OCI-LY7 (cell line): ENCODE data around the gene EFCAB11. TPM values are rescaled to one million over a fixed set of nuclear protein-coding genes. Genes with fewer than 3 reads are reported as not detected.

Experiments used
- BruUV-seq: library from RNA; stranded (reverse); fragments of 400-500 nt; replicated peaks from 2 replicates; lab custom pipeline; 2021; lab: Mats Ljungman, UMichigan
- CTCF ChIA-PET: fragments of 300-600 bp; sonication (Branson Sonifier 250); formaldehyde crosslinking; loops from one replicate; lab custom pipeline; 2022; ENCODE audit warnings: antibody characterized with exemption; ENCODE audit not compliant: unreplicated experiment; lab: Charles Lee
- POLR2A ChIA-PET: fragments of 300-600 bp; sonication (Branson Sonifier 250); formaldehyde crosslinking; loops from one replicate; lab custom pipeline; 2022; ENCODE audit warnings: antibody characterized with exemption; lab: Charles Lee
- DNase-seq: peaks from one replicate; pipeline ENCODE4 v3.0.0-alpha.2; 2015; ENCODE audit warnings: low spot score
- H2AFZ ChIP-seq: fragments of 200-600 bp; sonication (generic), shearing (Covaris generic); 2 replicates; pipeline ENCODE4 v1.6.1; 2014; ENCODE audit warnings: mild to moderate bottlenecking, antibody characterized with exemption, low read length, moderate library complexity
- H3K27ac ChIP-seq: fragments of 200-600 bp; sonication (generic); 2 replicates; pipeline ENCODE4 v1.5.1; 2014; ENCODE audit warnings: mixed run types, low read depth, mild to moderate bottlenecking, moderate library complexity, low read length, inconsistent platforms; ENCODE audit not compliant: poor library complexity, severe bottlenecking
- H3K36me3 ChIP-seq: fragments of 200-600 bp; sonication (generic); 2 replicates; pipeline ENCODE4 v1.6.1; 2014; ENCODE audit warnings: mild to moderate bottlenecking, antibody characterized with exemption, low read length, moderate library complexity, mixed read lengths; ENCODE audit not compliant: insufficient read depth
- H3K4me1 ChIP-seq: fragments of 200-600 bp; sonication (generic); 2 replicates; pipeline ENCODE4 v1.5.1; 2014; ENCODE audit warnings: mild to moderate bottlenecking, low read length; ENCODE audit not compliant: insufficient read depth, poor library complexity, severe bottlenecking
- H3K4me2 ChIP-seq: fragments of 200-600 bp; sonication (generic); 2 replicates; pipeline ENCODE4 v1.6.1; 2014; ENCODE audit warnings: mild to moderate bottlenecking, low read length
- H3K4me3 ChIP-seq: fragments of 200-600 bp; sonication (generic); 2 replicates; pipeline ENCODE4 v1.5.1; 2014; ENCODE audit warnings: mild to moderate bottlenecking, low read depth, low read length; ENCODE audit not compliant: poor library complexity, severe bottlenecking
- H3K79me2 ChIP-seq: fragments of 200-600 bp; sonication (generic); 2 replicates; pipeline ENCODE4 v1.6.1; 2016; ENCODE audit warnings: low read depth, mild to moderate bottlenecking, low read length, moderate library complexity, mixed read lengths; ENCODE audit not compliant: insufficient read depth
- H3K9me2 ChIP-seq: fragments of 200-600 bp; sonication (generic); 2 replicates; pipeline ENCODE4 v1.6.1; 2016; ENCODE audit warnings: mild to moderate bottlenecking, low read length, mixed read lengths; ENCODE audit not compliant: insufficient read depth
- H3K9me3 ChIP-seq: fragments of 200-600 bp; sonication (generic); 2 replicates; pipeline ENCODE4 v1.6.1; 2014; ENCODE audit warnings: mild to moderate bottlenecking, mixed run types, low read length, mixed read lengths
- H4K20me1 ChIP-seq: fragments of 200-600 bp; sonication (generic); 2 replicates; pipeline ENCODE4 v1.6.1; 2014; ENCODE audit warnings: mild to moderate bottlenecking, antibody characterized with exemption, low read length, moderate library complexity, mixed read lengths; ENCODE audit not compliant: insufficient read depth
- EZH2phosphoT487 ChIP-seq: fragments of 200-600 bp; sonication (generic); IDR thresholded peaks from 2 replicates; pipeline ENCODE4 v1.6.1; 2018; ENCODE audit warnings: low read depth, borderline replicate concordance, mild to moderate bottlenecking, mixed run types, antibody characterized with exemption, low read length, moderate library complexity, mixed read lengths
- intact Hi-C: fragments of 100-400 bp; cut with micrococcal nuclease; formaldehyde crosslinking; loops from one replicate; pipeline ENCODE4 v1.10.0; 2022; ENCODE audit not compliant: unreplicated experiment
- total RNA-seq, 2 experiments: library from RNA; depleted of rRNA in 1 of 2; stranded (reverse); fragments of >200 nt in 1 of 2; shearing (Covaris generic) in 1 of 2; gene quantifications; 2 replicates each; pipeline ENCODE4 v1.2.3, GENCODE V29; 2014 to 2022
- TF ChIP-seq, protein P1 (sequence below): fragments of 200-600 bp; sonication (generic); conservative IDR thresholded peaks from 2 replicates; pipeline ENCODE4 v1.5.1; 2014; ENCODE audit warnings: mild to moderate bottlenecking, antibody characterized with exemption, low read length, moderate library complexity, mixed read lengths

Gene EFCAB11
- total RNA-seq, 2 experiments from 2014 or later = 9.3 to 29.5 TPM

DNA sequence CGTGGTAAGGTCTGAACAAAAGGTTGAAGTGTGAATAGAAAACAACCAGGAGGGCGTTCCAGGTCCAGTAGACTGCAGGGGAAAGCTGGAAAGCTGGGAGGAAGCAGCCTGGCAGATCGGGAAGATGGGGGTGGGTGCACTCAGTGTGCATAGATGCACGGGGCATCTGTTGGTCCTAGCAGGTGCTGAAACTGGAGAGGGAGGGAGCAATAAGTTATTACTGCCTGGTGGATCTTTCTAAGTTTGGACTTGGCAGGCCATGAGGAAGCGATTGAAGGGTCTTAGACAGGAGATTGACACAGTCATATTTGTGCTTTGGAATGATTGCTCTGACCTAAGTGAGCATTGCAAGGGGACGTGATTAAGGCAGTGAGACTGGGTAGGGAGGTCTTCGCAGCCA, 194.4 kb downstream of the EFCAB11 start:
- H2AFZ ChIP-seq = no peak overlapping the region
- POLR2A ChIA-PET = interaction anchor here (0.7 kb wide), 1 partner anchor 293 kb away, joined by 3 read pairs; no protein-coding TSS in a partner anchor
- H3K9me3 ChIP-seq = no peaks in the 10 kb centered on the region
- TF ChIP-seq, protein P1, sequence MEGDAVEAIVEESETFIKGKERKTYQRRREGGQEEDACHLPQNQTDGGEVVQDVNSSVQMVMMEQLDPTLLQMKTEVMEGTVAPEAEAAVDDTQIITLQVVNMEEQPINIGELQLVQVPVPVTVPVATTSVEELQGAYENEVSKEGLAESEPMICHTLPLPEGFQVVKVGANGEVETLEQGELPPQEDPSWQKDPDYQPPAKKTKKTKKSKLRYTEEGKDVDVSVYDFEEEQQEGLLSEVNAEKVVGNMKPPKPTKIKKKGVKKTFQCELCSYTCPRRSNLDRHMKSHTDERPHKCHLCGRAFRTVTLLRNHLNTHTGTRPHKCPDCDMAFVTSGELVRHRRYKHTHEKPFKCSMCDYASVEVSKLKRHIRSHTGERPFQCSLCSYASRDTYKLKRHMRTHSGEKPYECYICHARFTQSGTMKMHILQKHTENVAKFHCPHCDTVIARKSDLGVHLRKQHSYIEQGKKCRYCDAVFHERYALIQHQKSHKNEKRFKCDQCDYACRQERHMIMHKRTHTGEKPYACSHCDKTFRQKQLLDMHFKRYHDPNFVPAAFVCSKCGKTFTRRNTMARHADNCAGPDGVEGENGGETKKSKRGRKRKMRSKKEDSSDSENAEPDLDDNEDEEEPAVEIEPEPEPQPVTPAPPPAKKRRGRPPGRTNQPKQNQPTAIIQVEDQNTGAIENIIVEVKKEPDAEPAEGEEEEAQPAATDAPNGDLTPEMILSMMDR = no peak
- TF ChIP-seq EZH2phosphoT487 = no peak
- intact Hi-C loops = no loop called here
- H3K9me2 ChIP-seq = no peaks in the 10 kb centered on the region
- BruUV-seq = no TSS peak
- no peaks in the 10 kb centered on the region for H4K20me1 ChIP-seq
- H3K79me2 ChIP-seq = no peaks in the 10 kb centered on the region
- no peak overlapping the region for H3K27ac ChIP-seq
- CTCF ChIA-PET = no interaction called here
- no peak overlapping the region for H3K4me2 ChIP-seq
- no peak for DNase-seq
- H3K36me3 ChIP-seq = no peaks in the 10 kb centered on the region
- H3K4me1 ChIP-seq = no peaks in the 10 kb centered on the region
- H3K4me3 ChIP-seq = no peak overlapping the region

DNA sequence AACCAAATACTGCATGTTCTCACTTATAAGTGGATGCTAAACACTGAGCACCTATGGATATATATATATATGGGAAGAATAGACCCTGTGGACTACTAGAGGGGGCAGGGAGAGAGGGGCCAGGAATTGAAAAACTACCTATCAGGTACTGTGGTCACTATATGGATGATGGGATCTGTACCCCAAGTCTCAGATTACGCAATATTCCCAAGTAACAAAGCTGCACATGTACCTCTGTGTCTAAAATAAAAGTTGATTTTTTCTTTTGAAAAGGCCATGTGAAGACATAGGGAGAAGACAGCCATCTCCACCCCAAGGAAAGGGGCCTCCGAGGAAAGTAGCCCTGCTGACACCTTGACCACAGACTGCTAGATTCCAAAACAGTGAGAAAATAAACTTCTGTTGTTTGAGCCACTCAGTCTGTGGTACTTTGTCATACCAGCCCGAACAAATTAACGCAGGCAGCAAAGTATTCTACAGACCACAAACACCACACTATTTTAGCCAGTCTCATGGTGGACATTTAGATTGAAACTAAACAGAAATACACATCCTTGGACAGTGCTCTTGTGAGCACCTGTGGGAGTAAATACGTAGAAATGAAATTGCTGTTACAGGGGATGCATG, 197.1 kb downstream of the EFCAB11 start:
- TF ChIP-seq EZH2phosphoT487 = no peak
- TF ChIP-seq, protein P1 = no peak
- ChIA-PET POLR2A (interaction anchor here (1.0 kb wide), 1 partner anchor 53 kb away, joined by 3 read pairs; no protein-coding TSS in a partner anchor), CTCF (no interaction called here)
- BruUV-seq = no TSS peak
- no peaks in the 10 kb centered on the region for H4K20me1 ChIP-seq
- H3K9me2 ChIP-seq = no peaks in the 10 kb centered on the region
- no peaks in the 10 kb centered on the region for H3K4me1 ChIP-seq
- no peak overlapping the region for H3K4me2 ChIP-seq
- H3K9me3 ChIP-seq = no peaks in the 10 kb centered on the region
- DNase-seq = no peak
- H3K79me2 ChIP-seq = no peaks in the 10 kb centered on the region
- H3K27ac ChIP-seq = no peak overlapping the region
- H3K4me3 ChIP-seq = no peak overlapping the region
- H3K36me3 ChIP-seq = no peaks in the 10 kb centered on the region
- no peak overlapping the region for H2AFZ ChIP-seq
- intact Hi-C loops = no loop called here

DNA sequence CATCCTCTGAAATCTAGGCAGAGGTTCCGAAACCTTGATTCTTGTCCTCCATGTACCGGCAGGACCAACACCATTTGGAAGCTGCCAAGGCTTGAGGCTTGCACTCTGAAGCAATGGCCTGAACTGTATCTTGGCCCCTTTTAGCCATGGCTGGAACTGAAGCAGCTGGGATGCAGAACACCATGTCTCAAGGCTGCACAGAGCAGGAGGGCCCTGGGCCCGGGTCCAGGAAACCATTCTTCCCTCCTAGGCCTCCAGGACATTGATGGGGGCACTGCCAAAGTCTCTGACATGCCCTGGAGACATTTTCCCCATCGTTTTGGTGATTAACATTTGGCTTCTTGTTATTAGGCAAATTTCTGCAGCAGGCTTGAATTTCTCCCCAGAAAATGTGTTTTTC, 198.7 kb downstream of the EFCAB11 start:
- no peak overlapping the region for H2AFZ ChIP-seq
- CTCF ChIA-PET = no interaction called here

More for the DNA sequence above, 198.7 kb downstream of the EFCAB11 start:
- no peaks in the 10 kb centered on the region for H3K79me2 ChIP-seq
- H3K36me3 ChIP-seq = no peaks in the 10 kb centered on the region
- H3K4me1 ChIP-seq = no peaks in the 10 kb centered on the region
- no peak for TF ChIP-seq EZH2phosphoT487
- TF ChIP-seq, protein P1 = no peak
- H3K27ac ChIP-seq = no peak overlapping the region
- H4K20me1 ChIP-seq = no peaks in the 10 kb centered on the region
- H3K4me3 ChIP-seq = no peak overlapping the region
- H3K9me2 ChIP-seq = no peaks in the 10 kb centered on the region
- no peak for DNase-seq
- POLR2A ChIA-PET = interaction anchor here (0.6 to 1.2 kb wide), 2 partner anchors 9 to 18 kb away, joined by 4 to 5 read pairs; no protein-coding TSS in a partner anchor
- BruUV-seq = no TSS peak
- no peaks in the 10 kb centered on the region for H3K9me3 ChIP-seq
- intact Hi-C loops = no loop called here
- H3K4me2 ChIP-seq = no peak overlapping the region
